Keratinocyte (primary cell): ENCODE measurements around the gene FCER2.

Experiments used
- EZH2 ChIP-seq: IDR thresholded peaks from one replicate; pipeline ENCODE4 v1.6.1; 2012; ENCODE audit warnings: inconsistent platforms, mild to moderate bottlenecking, low read length, moderate library complexity
- TF ChIP-seq, protein P1 (sequence below), 3 experiments: IDR thresholded peaks in 1 of 3; conservative IDR thresholded peaks in 1 of 3; optimal IDR thresholded peaks in 1 of 3; 2 replicates in 2 of 3; 3 replicates in 1 of 3; pipeline versions ENCODE3 to v1.5.1; 2011; ENCODE audit warnings: low read length in 3 of 3, mild to moderate bottlenecking in 3 of 3, moderate library complexity in 2 of 3, control low read depth in 1 of 3, inconsistent platforms in 1 of 3; ENCODE audit not compliant: insufficient read depth in 2 of 3; ENCODE audit errors: extremely low read depth in 1 of 3

DNA sequence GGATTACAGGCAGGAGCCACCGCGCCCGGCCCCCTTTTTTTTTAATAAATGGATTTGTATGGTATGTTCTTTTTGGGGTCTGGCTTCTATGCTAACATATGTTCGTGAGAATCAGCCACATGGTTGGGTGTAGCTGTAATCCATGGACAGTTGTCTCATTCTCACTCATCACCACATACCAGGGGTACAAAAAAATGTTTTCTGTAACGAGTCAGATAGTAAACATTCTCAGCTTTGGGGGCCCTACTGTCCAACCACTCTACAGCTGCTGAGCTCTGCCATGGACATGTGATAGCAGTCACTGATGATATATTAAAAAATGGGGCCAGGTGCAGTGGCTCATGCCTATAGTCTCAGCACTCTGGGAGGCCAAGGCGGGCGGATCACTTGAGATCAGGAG, 38.2 kb downstream of the FCER2 start:
- TF ChIP-seq, protein P1, sequence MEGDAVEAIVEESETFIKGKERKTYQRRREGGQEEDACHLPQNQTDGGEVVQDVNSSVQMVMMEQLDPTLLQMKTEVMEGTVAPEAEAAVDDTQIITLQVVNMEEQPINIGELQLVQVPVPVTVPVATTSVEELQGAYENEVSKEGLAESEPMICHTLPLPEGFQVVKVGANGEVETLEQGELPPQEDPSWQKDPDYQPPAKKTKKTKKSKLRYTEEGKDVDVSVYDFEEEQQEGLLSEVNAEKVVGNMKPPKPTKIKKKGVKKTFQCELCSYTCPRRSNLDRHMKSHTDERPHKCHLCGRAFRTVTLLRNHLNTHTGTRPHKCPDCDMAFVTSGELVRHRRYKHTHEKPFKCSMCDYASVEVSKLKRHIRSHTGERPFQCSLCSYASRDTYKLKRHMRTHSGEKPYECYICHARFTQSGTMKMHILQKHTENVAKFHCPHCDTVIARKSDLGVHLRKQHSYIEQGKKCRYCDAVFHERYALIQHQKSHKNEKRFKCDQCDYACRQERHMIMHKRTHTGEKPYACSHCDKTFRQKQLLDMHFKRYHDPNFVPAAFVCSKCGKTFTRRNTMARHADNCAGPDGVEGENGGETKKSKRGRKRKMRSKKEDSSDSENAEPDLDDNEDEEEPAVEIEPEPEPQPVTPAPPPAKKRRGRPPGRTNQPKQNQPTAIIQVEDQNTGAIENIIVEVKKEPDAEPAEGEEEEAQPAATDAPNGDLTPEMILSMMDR (optimal IDR thresholded peaks at IDR 0.05 in 1 of 3, IDR thresholded peaks at IDR 0.05 in 1 of 3, conservative IDR thresholded peaks at IDR 0.05 in 1 of 3; ENCODE audit: extremely low read depth in 1 of 3, insufficient read depth in 2 of 3, low read length in 3 of 3): no peak
- no peak for TF ChIP-seq EZH2
